CD14-positive monocyte (primary cell): ENCODE data around the gene LGALS16. TPM values are rescaled to one million over a fixed set of nuclear protein-coding genes. Genes with fewer than 3 reads are reported as not detected.
A peak's percentile ranks its signal among the peaks of the same experiment; 100 is the strongest.

Experiments used
- DNase-seq, 3 donors: peaks; one replicate each; pipeline ENCODE4 v3.0.0-alpha.2; 2011 to 2022
- H2AFZ ChIP-seq: 2 replicates; pipeline ENCODE4 v1.6.0; 2012; ENCODE audit warnings: mild to moderate bottlenecking, low read depth, low read length, inconsistent platforms; ENCODE audit not compliant: insufficient read depth, poor library complexity, severe bottlenecking
- H3K27ac ChIP-seq, 2 donors: 1 replicate in 1 of 2; 2 replicates in 1 of 2; pipeline ENCODE4 v1.5.1; 2012 to 2013; ENCODE audit warnings: low read length in 2 of 2, control low read depth in 1 of 2, inconsistent platforms in 1 of 2, low read depth in 1 of 2, mild to moderate bottlenecking in 1 of 2
- H3K27me3 ChIP-seq, 2 donors: one replicate each; pipeline versions ENCODE4 v1.6.0 to v1.6.1; 2011 to 2013; ENCODE audit warnings: low read length in 2 of 2; ENCODE audit not compliant: control insufficient read depth in 2 of 2, insufficient read depth in 2 of 2
- H3K36me3 ChIP-seq, 2 donors: replicated peaks in 1 of 2; 1 replicate in 1 of 2; 2 replicates in 1 of 2; pipeline versions ENCODE4 v1.5.1 to v1.6.1; 2012 to 2013; ENCODE audit warnings: low read length in 2 of 2, control low read depth in 1 of 2, inconsistent platforms in 1 of 2, mild to moderate bottlenecking in 1 of 2; ENCODE audit not compliant: insufficient read depth in 2 of 2, control insufficient read depth in 1 of 2
- H3K4me1 ChIP-seq, 2 donors: 1 replicate in 1 of 2; 2 replicates in 1 of 2; pipeline versions ENCODE4 v1.5.1 to v1.6.1; 2012 to 2013; ENCODE audit warnings: low read length in 2 of 2, control low read depth in 1 of 2, inconsistent platforms in 1 of 2, mild to moderate bottlenecking in 1 of 2, moderate library complexity in 1 of 2; ENCODE audit not compliant: insufficient read depth in 2 of 2, control insufficient read depth in 1 of 2
- H3K4me2 ChIP-seq: replicated peaks from 2 replicates; pipeline ENCODE3; 2012; ENCODE audit warnings: low read length, moderate library complexity, mild to moderate bottlenecking; ENCODE audit not compliant: poor library complexity, severe bottlenecking; ENCODE audit errors: extremely low read depth
- H3K4me3 ChIP-seq, 3 experiments: fragments of 200-600 bp in 1 of 3; sonication (generic) in 1 of 3; replicated peaks in 1 of 3; 1 replicate in 2 of 3; 2 replicates in 1 of 3; pipeline ENCODE4 v1.5.1; 2011 to 2013; ENCODE audit warnings: low read length in 3 of 3, mild to moderate bottlenecking in 3 of 3, control low read depth in 2 of 3, low read depth in 2 of 3, inconsistent platforms in 1 of 3, moderate library complexity in 1 of 3
- H3K79me2 ChIP-seq: 2 replicates; pipeline ENCODE4 v1.6.0; 2012; ENCODE audit warnings: mild to moderate bottlenecking, control low read depth, inconsistent platforms, low read length, moderate library complexity; ENCODE audit not compliant: insufficient read depth
- H3K9ac ChIP-seq: 2 replicates; pipeline ENCODE4 v1.6.0; 2017; ENCODE audit warnings: low read length, mild to moderate bottlenecking; ENCODE audit not compliant: insufficient read depth, poor library complexity, severe bottlenecking
- H3K9me3 ChIP-seq, 2 donors: replicated peaks in 1 of 2; 1 replicate in 1 of 2; 2 replicates in 1 of 2; pipeline versions ENCODE4 v1.5.1 to v1.6.1; 2012 to 2013; ENCODE audit warnings: low read length in 2 of 2, control low read depth in 1 of 2; ENCODE audit not compliant: control insufficient read depth in 1 of 2, insufficient read depth in 1 of 2
- H4K20me1 ChIP-seq: 2 replicates; pipeline ENCODE4 v1.6.0; 2012; ENCODE audit warnings: mild to moderate bottlenecking, low read length, control low read depth, moderate library complexity; ENCODE audit not compliant: insufficient read depth
- H3K27ac Mint-ChIP-seq, 7 donors: one replicate each; pipeline ENCODE4 v1.8.0; 2020; ENCODE audit warnings: mild to moderate bottlenecking in 7 of 7, mixed read lengths in 7 of 7, moderate library complexity in 6 of 7, inconsistent platforms in 2 of 7
- H3K27me3 Mint-ChIP-seq, 3 donors: one replicate each; pipeline ENCODE4 v1.8.0; 2021 to 2022; ENCODE audit warnings: low read depth in 3 of 3, mild to moderate bottlenecking in 3 of 3, mixed read lengths in 3 of 3, moderate library complexity in 3 of 3, inconsistent platforms in 1 of 3
- H3K36me3 Mint-ChIP-seq, 2 donors: one replicate each; pipeline ENCODE4 v1.8.0; 2020; ENCODE audit warnings: mixed read lengths in 2 of 2, inconsistent platforms in 1 of 2, mild to moderate bottlenecking in 1 of 2
- H3K4me1 Mint-ChIP-seq: one replicate; pipeline ENCODE4 v1.8.0; 2020; ENCODE audit warnings: mild to moderate bottlenecking, mixed read lengths
- H3K4me3 Mint-ChIP-seq, 2 donors: one replicate each; pipeline ENCODE4 v1.8.0; 2020; ENCODE audit warnings: mild to moderate bottlenecking in 2 of 2, mixed read lengths in 2 of 2, moderate library complexity in 1 of 2
- H3K9me3 Mint-ChIP-seq, 7 donors: one replicate each; pipeline ENCODE4 v1.8.0; 2020 to 2022; ENCODE audit warnings: mixed read lengths in 7 of 7, mild to moderate bottlenecking in 6 of 7, moderate library complexity in 6 of 7, inconsistent platforms in 2 of 7
- WGBS: methylation state at CpG from one replicate; pipeline ENCODE4 v1.1.5; 2013; ENCODE audit warnings: missing lambda C conversion rate; ENCODE audit not compliant: insufficient coverage; 5-methylcytosine and 5-hydroxymethylcytosine counted together
- intact Hi-C, 2 donors: fragments of 100-400 bp; cut with micrococcal nuclease; formaldehyde crosslinking; loops; one replicate each; pipeline versions ENCODE4 v1.15.0 to v1.15.1; 2023
- polyA plus RNA-seq, 3 donors: library from polyadenylated mRNA; depleted of rRNA in 1 of 3; unstranded in 2 of 3; stranded (reverse) in 1 of 3; fragments of 300-500 nt in 2 of 3; fragments of >200 nt in 1 of 3; fragmentation: Illumina TruSeq in 2 of 3; gene quantifications; 1 replicate in 2 of 3; 2 replicates in 1 of 3; pipeline ENCODE4 v1.2.3, GENCODE V29; 2012 to 2021
- TF ChIP-seq, protein P1 (sequence below): fragments of 200-600 bp; IDR thresholded peaks from one replicate; pipeline ENCODE4 v1.8.0; 2022; ENCODE audit warnings: antibody characterized with exemption, mild to moderate bottlenecking

LGALS16 gene
- polyA plus RNA-seq, 3 donors: not detected

- TF ChIP-seq, protein P1, sequence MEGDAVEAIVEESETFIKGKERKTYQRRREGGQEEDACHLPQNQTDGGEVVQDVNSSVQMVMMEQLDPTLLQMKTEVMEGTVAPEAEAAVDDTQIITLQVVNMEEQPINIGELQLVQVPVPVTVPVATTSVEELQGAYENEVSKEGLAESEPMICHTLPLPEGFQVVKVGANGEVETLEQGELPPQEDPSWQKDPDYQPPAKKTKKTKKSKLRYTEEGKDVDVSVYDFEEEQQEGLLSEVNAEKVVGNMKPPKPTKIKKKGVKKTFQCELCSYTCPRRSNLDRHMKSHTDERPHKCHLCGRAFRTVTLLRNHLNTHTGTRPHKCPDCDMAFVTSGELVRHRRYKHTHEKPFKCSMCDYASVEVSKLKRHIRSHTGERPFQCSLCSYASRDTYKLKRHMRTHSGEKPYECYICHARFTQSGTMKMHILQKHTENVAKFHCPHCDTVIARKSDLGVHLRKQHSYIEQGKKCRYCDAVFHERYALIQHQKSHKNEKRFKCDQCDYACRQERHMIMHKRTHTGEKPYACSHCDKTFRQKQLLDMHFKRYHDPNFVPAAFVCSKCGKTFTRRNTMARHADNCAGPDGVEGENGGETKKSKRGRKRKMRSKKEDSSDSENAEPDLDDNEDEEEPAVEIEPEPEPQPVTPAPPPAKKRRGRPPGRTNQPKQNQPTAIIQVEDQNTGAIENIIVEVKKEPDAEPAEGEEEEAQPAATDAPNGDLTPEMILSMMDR: no peak
- no peaks in the 10 kb centered on the region for H3K27me3 ChIP-seq
- H3K9me3 ChIP-seq: no peaks in the 10 kb centered on the region
- H3K79me2 ChIP-seq: no peaks in the 10 kb centered on the region
- no peaks in the 10 kb centered on the region for H4K20me1 ChIP-seq
- H3K4me2 ChIP-seq: no peak overlapping the region
- H3K36me3 ChIP-seq: no peaks in the 10 kb centered on the region
- intact Hi-C loops: no loop called here
- Mint-ChIP-seq H3K36me3 (no peaks in the 10 kb centered on the region), H3K4me1 (peaks cover 8% of the 10 kb centered on the region), H3K27me3 (peaks cover 0 to 6% (median 3%) of the 10 kb centered on the region in 3 donors), H3K9me3 (peaks cover 0 to 2% (median 0%) of the 10 kb centered on the region in 7 donors), H3K27ac (no peak overlapping the region), H3K4me3 (no peak overlapping the region)
- H3K4me1 ChIP-seq: no peaks in the 10 kb centered on the region
- WGBS: 100% methylated on average over 1 of the region's 3 CpGs
- DNase-seq: no peak
- H2AFZ ChIP-seq: no peak overlapping the region
- no peak overlapping the region for H3K27ac ChIP-seq
- no peak overlapping the region for H3K9ac ChIP-seq
- no peak overlapping the region for H3K4me3 ChIP-seq
Measured at GRCh38 chr19:39680593-39680992, 24.9 kb downstream of the LGALS16 start.

- no peak overlapping the region for H3K27ac ChIP-seq
- no peak overlapping the region for H3K4me3 ChIP-seq
- no peak for DNase-seq
- no peak overlapping the region for H3K4me2 ChIP-seq
- 92% methylated on average over 4 of the region's 5 CpGs for WGBS
- peaks cover 3% of the 10 kb centered on the region in 3 donors for H3K27me3 Mint-ChIP-seq
- H3K9me3 Mint-ChIP-seq: peaks cover 0 to 2% (median 0%) of the 10 kb centered on the region in 7 donors
- H2AFZ ChIP-seq: no peak overlapping the region
- no peak overlapping the region for H3K9ac ChIP-seq
- intact Hi-C loops: no loop called here
- H3K4me1 ChIP-seq: no peaks in the 10 kb centered on the region
- no peaks in the 10 kb centered on the region for H3K27me3 ChIP-seq
- no peaks in the 10 kb centered on the region for H3K9me3 ChIP-seq
- TF ChIP-seq, protein P1: no peak
- H4K20me1 ChIP-seq: no peaks in the 10 kb centered on the region
- no peaks in the 10 kb centered on the region for H3K79me2 ChIP-seq
- H3K4me3 Mint-ChIP-seq: no peak overlapping the region
- peak overlapping the region in 1 of 7 donors; percentile 40 for H3K27ac Mint-ChIP-seq
- H3K4me1 Mint-ChIP-seq: peaks cover 8% of the 10 kb centered on the region
- no peaks in the 10 kb centered on the region for H3K36me3 ChIP-seq
- no peaks in the 10 kb centered on the region for H3K36me3 Mint-ChIP-seq
Measured at GRCh38 chr19:39681416-39681815, 25.7 kb downstream of the LGALS16 start.
